GM19099 (cell line): ENCODE results near the gene ROR2.

Source experiments
- POLR2A ChIP-seq: IDR thresholded peaks from 3 replicates; pipeline ENCODE4 v1.6.1; 2011; ENCODE audit warnings: low read depth; ENCODE audit not compliant: insufficient read length; ENCODE audit errors: extremely low read depth

The ROR2 gene

GRCh38 chr9:91782708-91783214, 167.3 kb downstream of the ROR2 start:
- TF ChIP-seq POLR2A: no peak

GRCh38 chr9:91781906-91782305, 168.1 kb downstream of the ROR2 start:
- no peak for TF ChIP-seq POLR2A

- no peak for TF ChIP-seq POLR2A
These were observed 168.9 kb downstream of the ROR2 start for GRCh38 chr9:91781116-91781515.

GRCh38 chr9:91778031-91778430, 172.0 kb downstream of the ROR2 start:
- no peak for TF ChIP-seq POLR2A

- no peak for TF ChIP-seq POLR2A
These were observed 172.7 kb downstream of the ROR2 start for GRCh38 chr9:91777292-91777830.

GRCh38 chr9:91776409-91777291, 173.4 kb downstream of the ROR2 start:
- TF ChIP-seq POLR2A: no peak

GRCh38 chr9:91775708-91776028, 174.4 kb downstream of the ROR2 start:
- TF ChIP-seq POLR2A: no peak

- TF ChIP-seq POLR2A: no peak
These were observed 174.9 kb downstream of the ROR2 start for GRCh38 chr9:91775011-91775707.

GRCh38 chr9:91773156-91773555, 176.9 kb downstream of the ROR2 start:
- no peak for TF ChIP-seq POLR2A

GRCh38 chr9:91771864-91772263, 178.2 kb downstream of the ROR2 start:
- TF ChIP-seq POLR2A: no peak

GRCh38 chr9:91771027-91771426, 179.0 kb downstream of the ROR2 start:
- TF ChIP-seq POLR2A: no peak

- TF ChIP-seq POLR2A: no peak
These were observed 179.8 kb downstream of the ROR2 start for GRCh38 chr9:91770229-91770628.

- TF ChIP-seq POLR2A: no peak
These were observed 180.8 kb downstream of the ROR2 start for GRCh38 chr9:91768977-91769916.

GRCh38 chr9:91768507-91768906, 181.5 kb downstream of the ROR2 start:
- no peak for TF ChIP-seq POLR2A
